GM12878 (cell line): ENCODE measurements around the gene ARRDC5. TPM values are rescaled to one million over a fixed set of nuclear protein-coding genes. Genes with fewer than 3 reads are reported as not detected.

Experiments
- CBX5 ChIP-seq: sonication (generic); IDR thresholded peaks from 2 replicates; pipeline ENCODE4 v1.6.1; 2016; ENCODE audit warnings: low read depth, moderate library complexity, mild to moderate bottlenecking, inconsistent platforms
- EP300 ChIP-seq, 2 experiments: fragments of 150-350 bp in 1 of 2; IDR thresholded peaks; 2 replicates each; pipeline ENCODE4 v1.6.1; 2011 to 2012; ENCODE audit warnings: low read depth in 2 of 2, low read length in 2 of 2, borderline replicate concordance in 1 of 2, improper control_type of control experiment in 1 of 2, inconsistent platforms in 1 of 2; ENCODE audit not compliant: control insufficient read depth in 1 of 2
- JUND ChIP-seq: IDR thresholded peaks from 2 replicates; pipeline ENCODE4 v1.6.1; 2012; ENCODE audit warnings: low read depth, mild to moderate bottlenecking, low read length, improper control_type of control experiment, moderate library complexity
- SPI1 ChIP-seq: IDR thresholded peaks from 2 replicates; pipeline ENCODE4 v1.6.1; 2011; ENCODE audit warnings: low read depth, mild to moderate bottlenecking, low read length, moderate library complexity, borderline replicate concordance; ENCODE audit not compliant: insufficient read depth
- polyA plus RNA-seq, 11 experiments: library from polyadenylated mRNA; depleted of rRNA in 4 of 11; unstranded in 6 of 11; stranded (reverse) in 5 of 11; fragments of >200 nt; fragmentation: Nextera tagmentation in 4 of 11; fragmentation: Illumina TruSeq in 1 of 11; extraction: Ambion mirVana in 4 of 11; extraction: Trizol in 1 of 11; gene quantifications; 1 replicate in 1 of 11; 2 replicates in 10 of 11; pipeline versions ENCODE4 v1.2.1 to v1.2.3, GENCODE V29; 2011 to 2016; ENCODE audit warnings: inconsistent platforms in 2 of 11, missing spikeins in 2 of 11, low read depth in 1 of 11
- total RNA-seq, 4 experiments: library from RNA; depleted of rRNA in 3 of 4; stranded (reverse); fragments of >200 nt in 3 of 4; fragmentation: Illumina TruSeq in 1 of 4; extraction: Trizol in 1 of 4; gene quantifications; 2 replicates each; pipeline versions ENCODE4 v1.2.1 to v1.2.3, GENCODE V29; 2013 to 2021
- TF ChIP-seq, protein P1 (sequence below): fragments of 450-650 bp; IDR thresholded peaks from 2 replicates; pipeline ENCODE4 v1.6.1; 2014; ENCODE audit warnings: mild to moderate bottlenecking
- TF ChIP-seq, protein P2 (sequence below): fragments of 450-650 bp; formaldehyde crosslinking; IDR thresholded peaks from 2 replicates; pipeline ENCODE4 v1.4.0; 2022; ENCODE audit warnings: mild to moderate bottlenecking, moderate library complexity
- TF ChIP-seq, protein P3 (sequence below): IDR thresholded peaks from 2 replicates; pipeline ENCODE4 v1.6.1; 2012; ENCODE audit warnings: improper control_type of control experiment, low read depth, low read length; ENCODE audit not compliant: insufficient replicate concordance

ARRDC5 gene
- total and polyA plus RNA-seq, 10 of the 15 experiments (the other 5 are each of a cell fraction or from before 2014, with no cell fraction given) = 0.03 to 0.38 (median 0.12) TPM; not detected in 2

DNA sequence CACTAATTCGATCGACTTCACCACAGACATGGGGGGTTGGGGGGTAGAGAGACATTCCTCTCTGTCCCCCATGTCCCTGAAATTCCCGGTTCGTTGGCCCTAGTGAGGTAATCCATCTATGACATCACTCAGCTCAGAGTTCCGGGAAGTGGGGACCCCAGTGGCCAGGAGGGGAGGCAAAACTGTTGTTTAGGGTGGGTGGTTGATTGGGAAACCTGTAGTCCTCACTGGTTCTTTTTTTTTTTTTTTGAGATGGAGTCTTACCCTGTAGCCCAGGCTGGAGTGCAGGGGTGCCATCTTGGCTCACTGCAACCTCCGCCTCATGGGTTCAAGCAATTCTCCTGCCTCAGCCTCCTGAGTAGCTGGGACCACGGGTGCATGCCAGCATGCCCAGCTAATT, at the start of gene ARRDC5 (continued):
- TF ChIP-seq, protein P1, sequence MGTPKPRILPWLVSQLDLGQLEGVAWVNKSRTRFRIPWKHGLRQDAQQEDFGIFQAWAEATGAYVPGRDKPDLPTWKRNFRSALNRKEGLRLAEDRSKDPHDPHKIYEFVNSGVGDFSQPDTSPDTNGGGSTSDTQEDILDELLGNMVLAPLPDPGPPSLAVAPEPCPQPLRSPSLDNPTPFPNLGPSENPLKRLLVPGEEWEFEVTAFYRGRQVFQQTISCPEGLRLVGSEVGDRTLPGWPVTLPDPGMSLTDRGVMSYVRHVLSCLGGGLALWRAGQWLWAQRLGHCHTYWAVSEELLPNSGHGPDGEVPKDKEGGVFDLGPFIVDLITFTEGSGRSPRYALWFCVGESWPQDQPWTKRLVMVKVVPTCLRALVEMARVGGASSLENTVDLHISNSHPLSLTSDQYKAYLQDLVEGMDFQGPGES = no peak
- TF ChIP-seq CBX5 (no peak), EP300 (IDR thresholded peaks at IDR 0.05; ENCODE audit: borderline replicate concordance in 1 of 2, control insufficient read depth in 1 of 2, low read depth in 2 of 2, low read length in 2 of 2) (no peak), JUND (no peak), SPI1 (no peak)
- TF ChIP-seq, protein P2, sequence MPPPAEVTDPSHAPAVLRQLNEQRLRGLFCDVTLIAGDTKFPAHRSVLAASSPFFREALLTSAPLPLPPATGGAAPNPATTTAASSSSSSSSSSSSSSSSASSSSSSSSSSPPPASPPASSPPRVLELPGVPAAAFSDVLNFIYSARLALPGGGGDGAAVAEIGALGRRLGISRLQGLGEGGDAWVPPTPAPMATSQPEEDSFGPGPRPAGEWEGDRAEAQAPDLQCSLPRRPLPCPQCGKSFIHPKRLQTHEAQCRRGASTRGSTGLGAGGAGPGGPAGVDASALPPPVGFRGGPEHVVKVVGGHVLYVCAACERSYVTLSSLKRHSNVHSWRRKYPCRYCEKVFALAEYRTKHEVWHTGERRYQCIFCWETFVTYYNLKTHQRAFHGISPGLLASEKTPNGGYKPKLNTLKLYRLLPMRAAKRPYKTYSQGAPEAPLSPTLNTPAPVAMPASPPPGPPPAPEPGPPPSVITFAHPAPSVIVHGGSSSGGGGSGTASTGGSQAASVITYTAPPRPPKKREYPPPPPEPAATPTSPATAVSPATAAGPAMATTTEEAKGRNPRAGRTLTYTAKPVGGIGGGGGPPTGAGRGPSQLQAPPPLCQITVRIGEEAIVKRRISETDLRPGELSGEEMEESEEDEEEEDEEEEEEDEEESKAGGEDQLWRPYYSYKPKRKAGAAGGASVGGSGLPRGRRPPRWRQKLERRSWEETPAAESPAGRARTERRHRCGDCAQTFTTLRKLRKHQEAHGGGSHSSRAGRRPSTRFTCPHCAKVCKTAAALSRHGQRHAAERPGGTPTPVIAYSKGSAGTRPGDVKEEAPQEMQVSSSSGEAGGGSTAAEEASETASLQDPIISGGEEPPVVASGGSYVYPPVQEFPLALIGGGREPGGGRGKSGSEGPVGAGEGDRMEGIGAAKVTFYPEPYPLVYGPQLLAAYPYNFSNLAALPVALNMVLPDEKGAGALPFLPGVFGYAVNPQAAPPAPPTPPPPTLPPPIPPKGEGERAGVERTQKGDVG (CRISPR knock-in tag) = no peak
- TF ChIP-seq, protein P3, sequence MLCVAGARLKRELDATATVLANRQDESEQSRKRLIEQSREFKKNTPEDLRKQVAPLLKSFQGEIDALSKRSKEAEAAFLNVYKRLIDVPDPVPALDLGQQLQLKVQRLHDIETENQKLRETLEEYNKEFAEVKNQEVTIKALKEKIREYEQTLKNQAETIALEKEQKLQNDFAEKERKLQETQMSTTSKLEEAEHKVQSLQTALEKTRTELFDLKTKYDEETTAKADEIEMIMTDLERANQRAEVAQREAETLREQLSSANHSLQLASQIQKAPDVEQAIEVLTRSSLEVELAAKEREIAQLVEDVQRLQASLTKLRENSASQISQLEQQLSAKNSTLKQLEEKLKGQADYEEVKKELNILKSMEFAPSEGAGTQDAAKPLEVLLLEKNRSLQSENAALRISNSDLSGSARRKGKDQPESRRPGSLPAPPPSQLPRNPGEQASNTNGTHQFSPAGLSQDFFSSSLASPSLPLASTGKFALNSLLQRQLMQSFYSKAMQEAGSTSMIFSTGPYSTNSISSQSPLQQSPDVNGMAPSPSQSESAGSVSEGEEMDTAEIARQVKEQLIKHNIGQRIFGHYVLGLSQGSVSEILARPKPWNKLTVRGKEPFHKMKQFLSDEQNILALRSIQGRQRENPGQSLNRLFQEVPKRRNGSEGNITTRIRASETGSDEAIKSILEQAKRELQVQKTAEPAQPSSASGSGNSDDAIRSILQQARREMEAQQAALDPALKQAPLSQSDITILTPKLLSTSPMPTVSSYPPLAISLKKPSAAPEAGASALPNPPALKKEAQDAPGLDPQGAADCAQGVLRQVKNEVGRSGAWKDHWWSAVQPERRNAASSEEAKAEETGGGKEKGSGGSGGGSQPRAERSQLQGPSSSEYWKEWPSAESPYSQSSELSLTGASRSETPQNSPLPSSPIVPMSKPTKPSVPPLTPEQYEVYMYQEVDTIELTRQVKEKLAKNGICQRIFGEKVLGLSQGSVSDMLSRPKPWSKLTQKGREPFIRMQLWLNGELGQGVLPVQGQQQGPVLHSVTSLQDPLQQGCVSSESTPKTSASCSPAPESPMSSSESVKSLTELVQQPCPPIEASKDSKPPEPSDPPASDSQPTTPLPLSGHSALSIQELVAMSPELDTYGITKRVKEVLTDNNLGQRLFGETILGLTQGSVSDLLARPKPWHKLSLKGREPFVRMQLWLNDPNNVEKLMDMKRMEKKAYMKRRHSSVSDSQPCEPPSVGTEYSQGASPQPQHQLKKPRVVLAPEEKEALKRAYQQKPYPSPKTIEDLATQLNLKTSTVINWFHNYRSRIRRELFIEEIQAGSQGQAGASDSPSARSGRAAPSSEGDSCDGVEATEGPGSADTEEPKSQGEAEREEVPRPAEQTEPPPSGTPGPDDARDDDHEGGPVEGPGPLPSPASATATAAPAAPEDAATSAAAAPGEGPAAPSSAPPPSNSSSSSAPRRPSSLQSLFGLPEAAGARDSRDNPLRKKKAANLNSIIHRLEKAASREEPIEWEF = no peak
